GM23248 (cell line): Measurements from ENCODE around the gene SIK3.

Experiments used
- EZH2 ChIP-seq: fragments of 200-600 bp; sonication (generic); IDR thresholded peaks from 2 replicates; pipeline ENCODE4 v1.6.1; 2018; ENCODE audit warnings: antibody characterized with exemption, mild to moderate bottlenecking; ENCODE audit not compliant: insufficient read depth, poor library complexity, severe bottlenecking
- EZH2phosphoT487 ChIP-seq: fragments of 200-600 bp; sonication (generic); IDR thresholded peaks from 2 replicates; pipeline ENCODE4 v1.6.1; 2018; ENCODE audit warnings: antibody characterized with exemption, moderate library complexity, mild to moderate bottlenecking, low read depth; ENCODE audit not compliant: insufficient read depth

GRCh38 chr11:116935089-116935488 is 163.1 kb downstream of the SIK3 start:
- TF ChIP-seq EZH2 (no peak), EZH2phosphoT487 (no peak)
